Natural killer cell (primary cell): ENCODE results near the gene OR10S1. TPM values are rescaled to one million over a fixed set of nuclear protein-coding genes. Genes with fewer than 3 reads are reported as not detected.

Experiments
- ATAC-seq, 3 donors: fragments of 150-1000 bp in 2 of 3; fragments of 200-7000 bp in 1 of 3; cut with Tn5 transposase; 1 replicate in 1 of 3; 2 replicates in 2 of 3; pipeline ENCODE4 v1.10.0; 2021; ENCODE audit warnings: mild to moderate bottlenecking in 2 of 3, moderate library complexity in 2 of 3
- DNase-seq, 2 donors: peaks; one replicate each; pipeline versions ENCODE4 v3.0.0 to v3.0.0-alpha.2; 2013 to 2021; ENCODE audit warnings: mixed read lengths in 1 of 2
- H3K27ac ChIP-seq: one replicate; pipeline ENCODE4 v1.5.1; 2013; ENCODE audit warnings: mild to moderate bottlenecking, low read length
- H3K27me3 ChIP-seq: one replicate; pipeline ENCODE4 v1.6.1; 2013; ENCODE audit warnings: low read length; ENCODE audit not compliant: control insufficient read depth, insufficient read depth
- H3K36me3 ChIP-seq: one replicate; pipeline ENCODE4 v1.6.1; 2013; ENCODE audit warnings: low read length; ENCODE audit not compliant: control insufficient read depth, insufficient read depth
- H3K4me1 ChIP-seq: one replicate; pipeline ENCODE4 v1.6.1; 2013; ENCODE audit warnings: low read length; ENCODE audit not compliant: control insufficient read depth, insufficient read depth
- H3K4me3 ChIP-seq: one replicate; pipeline ENCODE4 v1.5.1; 2013; ENCODE audit warnings: low read length
- H3K9me3 ChIP-seq: one replicate; pipeline ENCODE4 v1.6.1; 2013; ENCODE audit warnings: low read length; ENCODE audit not compliant: control insufficient read depth, insufficient read depth
- H3K27ac Mint-ChIP-seq, 2 donors: one replicate each; pipeline ENCODE4 v1.8.0; 2022; ENCODE audit warnings: mild to moderate bottlenecking in 2 of 2, mixed read lengths in 2 of 2, moderate library complexity in 1 of 2
- H3K27me3 Mint-ChIP-seq, 2 donors: one replicate each; pipeline ENCODE4 v1.8.0; 2022; ENCODE audit warnings: low read depth in 2 of 2, mixed read lengths in 2 of 2
- H3K36me3 Mint-ChIP-seq: one replicate; pipeline ENCODE4 v1.8.0; 2022; ENCODE audit warnings: mixed read lengths
- H3K4me1 Mint-ChIP-seq, 2 donors: one replicate each; pipeline ENCODE4 v1.8.0; 2022; ENCODE audit warnings: mixed read lengths in 2 of 2
- H3K4me3 Mint-ChIP-seq: one replicate; pipeline ENCODE4 v1.8.0; 2022; ENCODE audit warnings: mild to moderate bottlenecking, moderate library complexity, mixed read lengths
- H3K9me3 Mint-ChIP-seq, 2 donors: one replicate each; pipeline ENCODE4 v1.8.0; 2022; ENCODE audit warnings: mixed read lengths in 2 of 2
- CTCF ChIP-seq: fragments of 200-600 bp; IDR thresholded peaks from one replicate; pipeline ENCODE4 v1.8.0; 2022; ENCODE audit warnings: antibody characterized with exemption
- WGBS: methylation state at CpG from one replicate; pipeline ENCODE4 v1.1.7; 2013; ENCODE audit warnings: missing lambda C conversion rate; ENCODE audit not compliant: insufficient coverage; 5-methylcytosine and 5-hydroxymethylcytosine counted together
- intact Hi-C: fragments of 100-400 bp; cut with micrococcal nuclease; formaldehyde crosslinking; loops from one replicate; pipeline ENCODE4 v1.14.2; 2022
- total RNA-seq, 4 donors: library from RNA; stranded (reverse); fragments of 120-200 nt in 1 of 4; gene quantifications; one replicate each; pipeline versions ENCODE4 v1.2.3 to v1.2.4, GENCODE V29; 2013 to 2022

OR10S1 gene
- total RNA-seq, 3 donors from 2014 or later (not counting 1 experiment from before 2014, with no cell fraction given) = not detected

GRCh38 chr11:123939317-123939716 lies 38.3 kb downstream of the OR10S1 start, which contains the start of gene OR4D5:
TSS of gene OR4D5 (plus strand) at chr11:123939617. CDS start at chr11:123939617, 0 bp downstream.
- no peak within 1 kb of the TSS for H3K27ac ChIP-seq
- H3K36me3 Mint-ChIP-seq = no peaks in the 10 kb centered on the region
- no peaks in the 10 kb centered on the region for H3K36me3 ChIP-seq
- H3K27ac Mint-ChIP-seq = no peak within 1 kb of the TSS
- H3K27me3 ChIP-seq = no peaks in the 10 kb centered on the region
- no peaks in the 10 kb centered on the region for H3K9me3 ChIP-seq
- no peaks in the 10 kb centered on the region for H3K4me1 ChIP-seq
- no CpG with 5 or more reads among the region's 1 CpG for WGBS
- H3K4me3 Mint-ChIP-seq = no peak within 1 kb of the TSS
- no peak within 1 kb of the TSS for H3K4me3 ChIP-seq
- intact Hi-C loops = no loop called here
- no peaks in the 10 kb centered on the region for H3K4me1 Mint-ChIP-seq
- no peak for TF ChIP-seq CTCF
- H3K27me3 Mint-ChIP-seq = peaks cover 0 to 3% of the 10 kb centered on the region in 2 donors
- DNase-seq (no peak), ATAC-seq (no peak)
- H3K9me3 Mint-ChIP-seq = peaks cover 4 to 7% of the 10 kb centered on the region in 2 donors

Other genes starting within 250 kb of the OR10S1 start
- gene ZNF202, start 236.1 kb downstream of the OR10S1 start, total RNA-seq = 10 to 100 TPM in 2 of 3 donors, 1 to 10 TPM in 1; 6.8 to 12.6 (median 10.7) TPM
- gene OR6X1, start 223.3 kb downstream of the OR10S1 start, total RNA-seq = not detected
- gene OR6M1, start 171.4 kb downstream of the OR10S1 start, total RNA-seq = not detected
- not detected for gene TMEM225, start 92.1 kb downstream of the OR10S1 start, total RNA-seq
- not detected for gene OR8D4, start 75.6 kb downstream of the OR10S1 start, total RNA-seq
- not detected for gene OR4D5, start 38.2 kb downstream of the OR10S1 start, total RNA-seq
- not detected for gene OR6T1, start 33.9 kb downstream of the OR10S1 start, total RNA-seq
- not detected for gene OR10G6, start 17.4 kb upstream of the OR10S1 start, total RNA-seq
- not detected for gene OR10G4, start 35.2 kb upstream of the OR10S1 start, total RNA-seq
- gene OR10G9, start 45.2 kb upstream of the OR10S1 start, total RNA-seq = not detected
- gene OR10G8, start 49.0 kb upstream of the OR10S1 start, total RNA-seq = not detected
- not detected for gene OR10G7, start 63.5 kb upstream of the OR10S1 start, total RNA-seq
- gene VWA5A, start 137.7 kb upstream of the OR10S1 start, total RNA-seq = 10 to 100 TPM in 2 of 3 donors, 1 to 10 TPM in 1; 9.2 to 12.9 (median 11.8) TPM
- gene OR10D3, start 205.6 kb upstream of the OR10S1 start, total RNA-seq = not detected